ENCODE measurements around the gene UFD1.

- TF ChIP-seq CTCF (IDR thresholded peaks at IDR 0.05 in 2 of 3, conservative IDR thresholded peaks at IDR 0.05 in 1 of 3; ENCODE audit: insufficient read depth in 2 of 3, low read depth in 1 of 3, low read length in 3 of 3) (no peak), MITF (IDR thresholded peaks at IDR 0.05) (no peak), ZNF124 (CRISPR knock-in tag; IDR thresholded peaks at IDR 0.05) (no peak), FOXK2 (conservative IDR thresholded peaks at IDR 0.05 in 1 of 2, IDR thresholded peaks at IDR 0.05 in 1 of 2; ENCODE audit: low read depth in 2 of 2) (no peak)
These were observed 14.4 kb downstream of the UFD1 start for GRCh38 chr22:19464546-19464945.
